Measurements from ENCODE around the gene HACD2. TPM values are rescaled to one million over a fixed set of nuclear protein-coding genes. Genes with fewer than 3 reads are reported as not detected.
A peak's percentile ranks its signal among the peaks of the same experiment; 100 is the strongest.

The HACD2 gene
- total RNA-seq, 2 donors from 2014 or later, result 22.7 to 28.6 TPM

GRCh38 chr3:123525433-123525832 lies 59.4 kb downstream of the HACD2 start:
- no peak for TF ChIP-seq CTCF (IDR thresholded peaks at IDR 0.05)
- Histone ChIP-seq H3K4me3 (no peak overlapping the region), H3K4me1 (peaks cover 0 to 35% of the 10 kb centered on the region in 2 donors), H3K9me3 (no peaks in the 10 kb centered on the region), H3K27me3 (no peaks in the 10 kb centered on the region), H3K27ac (no peak overlapping the region), H3K36me3 (peaks cover 10% of the 10 kb centered on the region)
- DNase-seq (ENCODE audit: low spot score), result no peak

- peaks cover 0 to 35% of the 10 kb centered on the region in 2 donors for H3K4me1 ChIP-seq
- H3K27me3 ChIP-seq, result no peaks in the 10 kb centered on the region
- peaks cover 10% of the 10 kb centered on the region for H3K36me3 ChIP-seq
- H3K27ac ChIP-seq, result no peak overlapping the region
- no peak overlapping the region for H3K4me3 ChIP-seq
- no peaks in the 10 kb centered on the region for H3K9me3 ChIP-seq
- DNase-seq (ENCODE audit: low spot score), result no peak
- TF ChIP-seq CTCF (IDR thresholded peaks at IDR 0.05), result no peak
Measured at GRCh38 chr3:123524981-123525380, 59.9 kb downstream of the HACD2 start.

- peak; percentile 59 for DNase-seq (ENCODE audit: low spot score)
- H3K36me3 ChIP-seq, result peaks cover 10% of the 10 kb centered on the region
- H3K4me3 ChIP-seq, result no peak overlapping the region
- H3K4me1 ChIP-seq, result peaks cover 0 to 35% of the 10 kb centered on the region in 2 donors
- no peaks in the 10 kb centered on the region for H3K27me3 ChIP-seq
- H3K27ac ChIP-seq, result peak overlapping the region; percentile 68 to 76
- TF ChIP-seq CTCF (IDR thresholded peaks at IDR 0.05), result no peak
- no peaks in the 10 kb centered on the region for H3K9me3 ChIP-seq
Measured at GRCh38 chr3:123523023-123523412, 61.8 kb downstream of the HACD2 start.

- Histone ChIP-seq H3K4me3 (no peak overlapping the region), H3K4me1 (peaks cover 0 to 35% of the 10 kb centered on the region in 2 donors), H3K36me3 (peaks cover 5% of the 10 kb centered on the region), H3K27ac (peak overlapping the region; percentile 68 to 76), H3K9me3 (no peaks in the 10 kb centered on the region), H3K27me3 (no peaks in the 10 kb centered on the region)
- no peak for TF ChIP-seq CTCF (IDR thresholded peaks at IDR 0.05)
- no peak for DNase-seq (ENCODE audit: low spot score)
Measured at GRCh38 chr3:123522320-123523022, 62.4 kb downstream of the HACD2 start.

GRCh38 chr3:123521179-123521969 lies 63.5 kb downstream of the HACD2 start:
- Histone ChIP-seq H3K27ac (no peak overlapping the region), H3K4me1 (peaks cover 0 to 35% of the 10 kb centered on the region in 2 donors)
- DNase-seq (ENCODE audit: low spot score), result no peak

More at GRCh38 chr3:123521179-123521969, 63.5 kb downstream of the HACD2 start:
- H3K9me3 ChIP-seq, result no peaks in the 10 kb centered on the region
- H3K36me3 ChIP-seq, result no peaks in the 10 kb centered on the region
- no peak for TF ChIP-seq CTCF (IDR thresholded peaks at IDR 0.05)
- H3K4me3 ChIP-seq, result no peak overlapping the region
- no peaks in the 10 kb centered on the region for H3K27me3 ChIP-seq
